Peyer's patch (tissue), 4 donors: Measurements from ENCODE around the gene ITFG2. TPM values are rescaled to one million over a fixed set of nuclear protein-coding genes. Genes with fewer than 3 reads are reported as not detected.

Experiments used
- DNase-seq, 3 donors: peaks; one replicate each; pipeline ENCODE4 v3.0.0-alpha.2; 2017 to 2019
- H3K27ac ChIP-seq, 4 donors: fragments of 200-600 bp; sonication (generic); one replicate each; pipeline ENCODE4 v1.5.1; 2016 to 2019
- H3K27me3 ChIP-seq, 2 donors: fragments of 200-600 bp; sonication (generic); one replicate each; pipeline ENCODE4 v1.5.1; 2019
- H3K36me3 ChIP-seq, 3 donors: fragments of 200-600 bp; sonication (generic); one replicate each; pipeline ENCODE4 v1.5.1; 2016 to 2019
- H3K4me1 ChIP-seq, 4 donors: fragments of 200-600 bp; sonication (generic); one replicate each; pipeline ENCODE4 v1.5.1; 2016 to 2019
- H3K4me3 ChIP-seq, 4 donors: fragments of 200-600 bp; sonication (generic); 1 replicate in 3 of 4; 2 replicates in 1 of 4; pipeline ENCODE4 v1.5.1; 2016 to 2019; ENCODE audit warnings: mild to moderate bottlenecking in 1 of 4
- H3K9me3 ChIP-seq, 4 donors: fragments of 200-600 bp; sonication (generic); one replicate each; pipeline ENCODE4 v1.5.1; 2016 to 2019; ENCODE audit warnings: mild to moderate bottlenecking in 1 of 4
- CTCF ChIP-seq, 6 experiments: fragments of 450-650 bp in 4 of 6; fragments of 200-600 bp in 2 of 6; sonication (generic) in 1 of 6; IDR thresholded peaks; one replicate each; pipeline ENCODE4 v1.5.1; 2017 to 2019; ENCODE audit warnings: antibody characterized with exemption in 6 of 6, mild to moderate bottlenecking in 3 of 6, moderate library complexity in 1 of 6
- POLR2A ChIP-seq, 2 donors: fragments of 450-650 bp; IDR thresholded peaks; one replicate each; pipeline ENCODE4 v1.5.1; 2017; ENCODE audit warnings: antibody characterized with exemption in 2 of 2, mild to moderate bottlenecking in 2 of 2, moderate library complexity in 2 of 2
- total RNA-seq, 4 donors: library from RNA; depleted of rRNA; stranded (reverse); fragments of >200 nt; gene quantifications; one replicate each; pipeline ENCODE4 v1.1.0, GENCODE V29; 2016

The ITFG2 gene
- total RNA-seq, 4 donors from 2014 or later: 50.8 to 119 (median 102) TPM

- Histone ChIP-seq H3K36me3 (peaks cover 0 to 88% (median 0%) of the 10 kb centered on the region in 3 donors), H3K27me3 (no peaks in the 10 kb centered on the region)
- DNase-seq: no peak
These were observed 14.4 kb downstream of the ITFG2 start for GRCh38 chr12:2826721-2827515.

GRCh38 chr12:2829275-2829674, 16.8 kb downstream of the ITFG2 start:
- peaks cover 0 to 64% (median 0%) of the 10 kb centered on the region in 3 donors for H3K36me3 ChIP-seq

More at GRCh38 chr12:2826721-2827515, 14.4 kb downstream of the ITFG2 start:
- H3K4me1 ChIP-seq: no peaks in the 10 kb centered on the region
- no peaks in the 10 kb centered on the region for H3K9me3 ChIP-seq
- H3K4me3 ChIP-seq: no peak overlapping the region
- TF ChIP-seq CTCF (IDR thresholded peaks at IDR 0.05) (no peak), POLR2A (IDR thresholded peaks at IDR 0.05) (no peak)
- no peak overlapping the region for H3K27ac ChIP-seq

GRCh38 chr12:2832550-2833127, 20.2 kb downstream of the ITFG2 start:
- Histone ChIP-seq H3K27me3 (no peaks in the 10 kb centered on the region), H3K27ac (no peak overlapping the region), H3K4me1 (peaks cover 0 to 9% (median 0%) of the 10 kb centered on the region in 4 donors), H3K9me3 (no peaks in the 10 kb centered on the region), H3K36me3 (peaks cover 0 to 31% (median 0%) of the 10 kb centered on the region in 3 donors), H3K4me3 (no peak overlapping the region)
- no peak for DNase-seq
- no peak for TF ChIP-seq POLR2A (IDR thresholded peaks at IDR 0.05)
- TF ChIP-seq CTCF (IDR thresholded peaks at IDR 0.05): no peak

More at GRCh38 chr12:2829275-2829674, 16.8 kb downstream of the ITFG2 start:
- TF ChIP-seq CTCF (IDR thresholded peaks at IDR 0.05) (no peak), POLR2A (IDR thresholded peaks at IDR 0.05) (no peak)
- no peak for DNase-seq
- Histone ChIP-seq H3K9me3 (no peaks in the 10 kb centered on the region), H3K4me3 (no peak overlapping the region), H3K27ac (no peak overlapping the region), H3K27me3 (no peaks in the 10 kb centered on the region), H3K4me1 (no peaks in the 10 kb centered on the region)

GRCh38 chr12:2833327-2833726, 20.9 kb downstream of the ITFG2 start:
- TF ChIP-seq CTCF (IDR thresholded peaks at IDR 0.05): no peak
- H3K4me1 ChIP-seq: peaks cover 0 to 9% (median 0%) of the 10 kb centered on the region in 4 donors
- no peak for DNase-seq
- H3K27me3 ChIP-seq: no peaks in the 10 kb centered on the region
- no peak overlapping the region for H3K27ac ChIP-seq
- H3K4me3 ChIP-seq: no peak overlapping the region
- peaks cover 0 to 24% (median 0%) of the 10 kb centered on the region in 3 donors for H3K36me3 ChIP-seq
- H3K9me3 ChIP-seq: no peaks in the 10 kb centered on the region

- Histone ChIP-seq H3K4me3 (no peak overlapping the region), H3K27ac (no peak overlapping the region), H3K36me3 (peaks cover 0 to 19% (median 0%) of the 10 kb centered on the region in 3 donors), H3K9me3 (no peaks in the 10 kb centered on the region), H3K4me1 (peaks cover 0 to 9% (median 0%) of the 10 kb centered on the region in 4 donors), H3K27me3 (no peaks in the 10 kb centered on the region)
- no peak for TF ChIP-seq CTCF (IDR thresholded peaks at IDR 0.05)
- TF ChIP-seq POLR2A (IDR thresholded peaks at IDR 0.05): no peak
- DNase-seq: no peak
These were observed 21.3 kb downstream of the ITFG2 start for GRCh38 chr12:2833810-2834209.
